Measurements from ENCODE around the gene TMEM259.

- TF ChIP-seq SRF (CRISPR knock-in tag; IDR thresholded peaks at IDR 0.05) (no peak), MAX (CRISPR knock-in tag; IDR thresholded peaks at IDR 0.05) (no peak), POLR2A (conservative IDR thresholded peaks at IDR 0.05) (no peak), SRSF9 (IDR thresholded peaks at IDR 0.05; ENCODE audit: borderline replicate concordance, low read depth, low read length) (no peak), EGR1 (conservative IDR thresholded peaks at IDR 0.05) (no peak), ZNF184 (CRISPR knock-in tag; IDR thresholded peaks at IDR 0.05) (no peak), REST (IDR thresholded peaks at IDR 0.05; ENCODE audit: borderline replicate concordance) (no peak), REST (CRISPR knock-in tag; IDR thresholded peaks at IDR 0.05; ENCODE audit: low read depth) (no peak), CTCF (IDR thresholded peaks at IDR 0.05 in 2 of 3, conservative IDR thresholded peaks at IDR 0.05 in 1 of 3; ENCODE audit: insufficient read depth in 2 of 3, low read depth in 1 of 3, low read length in 3 of 3) (no peak)
- TF ChIP-seq, protein P1, sequence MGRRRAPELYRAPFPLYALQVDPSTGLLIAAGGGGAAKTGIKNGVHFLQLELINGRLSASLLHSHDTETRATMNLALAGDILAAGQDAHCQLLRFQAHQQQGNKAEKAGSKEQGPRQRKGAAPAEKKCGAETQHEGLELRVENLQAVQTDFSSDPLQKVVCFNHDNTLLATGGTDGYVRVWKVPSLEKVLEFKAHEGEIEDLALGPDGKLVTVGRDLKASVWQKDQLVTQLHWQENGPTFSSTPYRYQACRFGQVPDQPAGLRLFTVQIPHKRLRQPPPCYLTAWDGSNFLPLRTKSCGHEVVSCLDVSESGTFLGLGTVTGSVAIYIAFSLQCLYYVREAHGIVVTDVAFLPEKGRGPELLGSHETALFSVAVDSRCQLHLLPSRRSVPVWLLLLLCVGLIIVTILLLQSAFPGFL (CRISPR knock-in tag; IDR thresholded peaks at IDR 0.05) = no peak
Measured at GRCh38 chr19:1018393-1018792, 2.5 kb downstream of the TMEM259 start.
